Measurements from ENCODE around the gene AK5. TPM values are rescaled to one million over a fixed set of nuclear protein-coding genes. Genes with fewer than 3 reads are reported as not detected.

Gene AK5
- total RNA-seq, 1 donor from 2014 or later = 0.91 TPM

DNA sequence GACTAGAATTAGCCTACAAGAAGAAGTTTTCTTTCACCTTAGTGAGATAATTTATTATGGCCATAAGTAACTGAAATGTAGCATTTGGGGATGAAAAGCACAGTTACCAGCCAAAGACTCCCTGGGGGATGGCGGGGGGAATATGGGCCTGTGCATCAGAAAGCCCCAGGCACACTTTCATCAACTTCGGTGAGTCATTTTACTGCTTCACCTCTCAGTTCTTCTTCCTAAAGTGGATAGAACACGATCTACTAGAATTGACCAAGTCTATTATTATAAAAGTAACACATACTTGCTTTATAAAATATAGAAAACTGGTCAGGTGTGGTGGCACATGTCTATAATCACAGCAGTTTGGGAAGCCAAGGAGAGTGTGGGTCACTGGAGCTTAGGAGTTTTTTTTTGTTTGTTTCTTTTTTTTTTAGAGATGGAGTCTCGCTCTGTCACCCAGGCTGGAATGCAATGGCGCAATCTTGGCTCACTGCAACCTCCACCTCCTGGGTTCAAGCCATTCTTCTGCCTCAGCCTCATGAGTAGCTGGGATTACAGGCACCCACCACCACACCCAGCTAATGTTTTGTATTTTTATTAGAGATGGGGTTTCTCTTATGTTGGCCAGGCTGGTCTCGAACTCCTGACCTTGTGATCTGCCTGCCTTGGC is 258.8 kb downstream of the AK5 start:
- H3K4me1 Mint-ChIP-seq (ENCODE audit: low read depth, unreplicated experiment) = peaks cover 13% of the 10 kb centered on the region
- TF ChIP-seq CTCF (IDR thresholded peaks at IDR 0.05; ENCODE audit: partially characterized antibody, unreplicated experiment) = no peak
- H3K27ac Mint-ChIP-seq (ENCODE audit: unreplicated experiment) = no peak overlapping the region
- no peak overlapping the region for H3K4me3 Mint-ChIP-seq (ENCODE audit: unreplicated experiment)
- no peak for DNase-seq
- peaks cover 2% of the 10 kb centered on the region for H3K9me3 Mint-ChIP-seq (ENCODE audit: unreplicated experiment)
- H3K27me3 Mint-ChIP-seq (ENCODE audit: unreplicated experiment) = no peaks in the 10 kb centered on the region
- H3K36me3 Mint-ChIP-seq (ENCODE audit: unreplicated experiment) = no peaks in the 10 kb centered on the region

- Mint-ChIP-seq H3K4me1 (ENCODE audit: low read depth, unreplicated experiment) (peaks cover 13% of the 10 kb centered on the region), H3K27me3 (ENCODE audit: unreplicated experiment) (no peaks in the 10 kb centered on the region), H3K36me3 (ENCODE audit: unreplicated experiment) (no peaks in the 10 kb centered on the region), H3K4me3 (ENCODE audit: unreplicated experiment) (no peak overlapping the region), H3K9me3 (ENCODE audit: unreplicated experiment) (peaks cover 2% of the 10 kb centered on the region), H3K27ac (ENCODE audit: unreplicated experiment) (no peak overlapping the region)
- no peak for TF ChIP-seq CTCF (IDR thresholded peaks at IDR 0.05; ENCODE audit: partially characterized antibody, unreplicated experiment)
- DNase-seq = no peak
Observed at GRCh38 chr1:77541162-77541545, 259.3 kb downstream of the AK5 start.

- Mint-ChIP-seq H3K4me1 (ENCODE audit: low read depth, unreplicated experiment) (peaks cover 13% of the 10 kb centered on the region), H3K27me3 (ENCODE audit: unreplicated experiment) (no peaks in the 10 kb centered on the region), H3K27ac (ENCODE audit: unreplicated experiment) (no peak overlapping the region), H3K9me3 (ENCODE audit: unreplicated experiment) (peaks cover 2% of the 10 kb centered on the region), H3K4me3 (ENCODE audit: unreplicated experiment) (no peak overlapping the region), H3K36me3 (ENCODE audit: unreplicated experiment) (no peaks in the 10 kb centered on the region)
- TF ChIP-seq CTCF (IDR thresholded peaks at IDR 0.05; ENCODE audit: partially characterized antibody, unreplicated experiment) = no peak
- DNase-seq = no peak
Observed at GRCh38 chr1:77542813-77543420, 261.1 kb downstream of the AK5 start.

GRCh38 chr1:77543822-77544448 is 262.1 kb downstream of the AK5 start:
- Mint-ChIP-seq H3K27me3 (ENCODE audit: unreplicated experiment) (no peaks in the 10 kb centered on the region), H3K36me3 (ENCODE audit: unreplicated experiment) (no peaks in the 10 kb centered on the region), H3K4me3 (ENCODE audit: unreplicated experiment) (no peak overlapping the region), H3K9me3 (ENCODE audit: unreplicated experiment) (peaks cover 2% of the 10 kb centered on the region), H3K4me1 (ENCODE audit: low read depth, unreplicated experiment) (peaks cover 13% of the 10 kb centered on the region), H3K27ac (ENCODE audit: unreplicated experiment) (no peak overlapping the region)
- no peak for DNase-seq
- TF ChIP-seq CTCF (IDR thresholded peaks at IDR 0.05; ENCODE audit: partially characterized antibody, unreplicated experiment) = no peak

DNA sequence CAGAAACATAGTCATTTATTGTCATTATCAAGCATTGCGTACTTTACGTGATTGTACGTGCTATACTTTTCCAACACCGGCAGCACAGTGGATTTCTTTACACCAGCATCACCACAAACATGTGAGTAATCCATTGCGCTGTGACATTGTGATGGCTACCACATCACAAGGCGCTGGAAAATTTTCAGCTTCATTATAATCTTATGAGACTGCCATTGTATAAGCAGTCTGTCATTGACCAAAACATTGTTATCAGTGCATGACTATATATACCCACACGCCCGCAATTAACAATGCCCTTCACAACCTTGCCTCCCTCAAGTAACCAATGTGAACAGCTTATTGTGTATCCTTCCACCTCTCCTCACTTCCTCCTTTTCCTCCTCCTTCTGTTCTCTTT is 263.0 kb downstream of the AK5 start:
- DNase-seq = no peak

More for the DNA sequence above, 263.0 kb downstream of the AK5 start:
- H3K4me3 Mint-ChIP-seq (ENCODE audit: unreplicated experiment) = no peak overlapping the region
- no peak overlapping the region for H3K27ac Mint-ChIP-seq (ENCODE audit: unreplicated experiment)
- H3K36me3 Mint-ChIP-seq (ENCODE audit: unreplicated experiment) = no peaks in the 10 kb centered on the region
- peaks cover 2% of the 10 kb centered on the region for H3K9me3 Mint-ChIP-seq (ENCODE audit: unreplicated experiment)
- TF ChIP-seq CTCF (IDR thresholded peaks at IDR 0.05; ENCODE audit: partially characterized antibody, unreplicated experiment) = no peak
- no peaks in the 10 kb centered on the region for H3K27me3 Mint-ChIP-seq (ENCODE audit: unreplicated experiment)
- peaks cover 5% of the 10 kb centered on the region for H3K4me1 Mint-ChIP-seq (ENCODE audit: low read depth, unreplicated experiment)

All from glutamatergic neuron (in vitro differentiated cells).